Heart left ventricle (tissue), 16 donors: ENCODE results near the gene GNB4. TPM values are rescaled to one million over a fixed set of nuclear protein-coding genes. Genes with fewer than 3 reads are reported as not detected.

Experiments used
- ATAC-seq, 4 donors: fragments of 200-7000 bp; cut with Tn5 transposase; one replicate each; pipeline ENCODE4 v1.9.1; 2020 to 2022; ENCODE audit warnings: moderate library complexity in 4 of 4, mild to moderate bottlenecking in 3 of 4, moderate number of reproducible peaks in 1 of 4
- DNase-seq, 5 donors: peaks; one replicate each; pipeline ENCODE4 v3.0.0-alpha.2; 2020
- H3K27ac ChIP-seq, 12 donors: fragments of 200-600 bp; sonication (generic) in 4 of 12; one replicate each; pipeline versions ENCODE4 v1.5.0 to v1.8.0; 2016 to 2022; ENCODE audit warnings: mild to moderate bottlenecking in 2 of 12
- H3K27me3 ChIP-seq, 9 donors: fragments of 200-600 bp; sonication (generic) in 2 of 9; one replicate each; pipeline versions ENCODE4 v1.5.1 to v1.8.0; 2016 to 2022; ENCODE audit warnings: mild to moderate bottlenecking in 3 of 9
- H3K36me3 ChIP-seq, 9 donors: fragments of 200-600 bp; sonication (generic) in 2 of 9; one replicate each; pipeline versions ENCODE4 v1.5.0 to v1.8.0; 2018 to 2022; ENCODE audit warnings: mild to moderate bottlenecking in 2 of 9
- H3K4me1 ChIP-seq, 12 donors: fragments of 200-600 bp; sonication (generic) in 4 of 12; one replicate each; pipeline versions ENCODE4 v1.5.0 to v1.8.0; 2016 to 2022; ENCODE audit warnings: mild to moderate bottlenecking in 3 of 12
- H3K4me3 ChIP-seq, 12 donors: fragments of 200-600 bp; sonication (generic) in 4 of 12; one replicate each; pipeline versions ENCODE4 v1.5.0 to v1.8.0; 2017 to 2022; ENCODE audit warnings: mild to moderate bottlenecking in 9 of 12, moderate library complexity in 4 of 12
- H3K9me3 ChIP-seq, 12 donors: fragments of 200-600 bp; sonication (generic) in 4 of 12; one replicate each; pipeline versions ENCODE4 v1.5.0 to v1.8.0; 2016 to 2022; ENCODE audit warnings: mild to moderate bottlenecking in 1 of 12
- CTCF ChIP-seq, 12 donors: fragments of 200-600 bp; sonication (generic) in 4 of 12; IDR thresholded peaks; one replicate each; pipeline versions ENCODE4 v1.5.0 to v1.8.0; 2018 to 2022; ENCODE audit warnings: antibody characterized with exemption in 12 of 12, mild to moderate bottlenecking in 5 of 12
- POLR2A ChIP-seq, 2 donors: fragments of 450-650 bp; IDR thresholded peaks; one replicate each; pipeline ENCODE4 v1.6.1; 2017; ENCODE audit warnings: antibody characterized with exemption in 2 of 2, mild to moderate bottlenecking in 2 of 2, moderate library complexity in 2 of 2
- WGBS, 4 donors: extraction: QIAGEN DNeasy Blood & Tissue Kit in 2 of 4; methylation state at CpG; one replicate each; pipeline versions ENCODE4 v1.1.5 to v1.1.7; 2013 to 2018; 5-methylcytosine and 5-hydroxymethylcytosine counted together
- intact Hi-C, 10 donors: fragments of 100-400 bp; cut with DNase I; formaldehyde crosslinking; loops; one replicate each; pipeline versions ENCODE4 v1.11.1 to v1.14.2; 2022
- polyA plus RNA-seq, 2 donors: library from polyadenylated mRNA; stranded (reverse); fragments of 200-250 nt; gene quantifications; one replicate each; pipeline ENCODE4 v1.2.3, GENCODE V29; 2013
- total RNA-seq, 9 donors: library from RNA; depleted of rRNA in 2 of 9; stranded (reverse); fragments of >200 nt in 2 of 9; fragmentation: NEBNext Ultra II Directional in 3 of 9; extraction: Animal tissue kit (Norgen Biotek cat#: 25700) in 3 of 9; gene quantifications; one replicate each; pipeline versions ENCODE4 v1.1.0 to v1.2.4, GENCODE V29; 2016 to 2023
- donor health status: ischemic (EF 13 %, LVEDD 7.1; RV severe dilation, severe dysfunction).
- donor health status: healthy with polysubstance abuse.
- donor health status: DM: no; HTN: yes; CAD: no.
- donor health status: DM: no; HTN: no; CAD: no.
- donor health status: ischemic (EF 25% LVEDD 6.9; RV normal size, moderate dysfunction).
- donor health status: ischemic (EF 25% LVEDD 5.7; RV mildly dilated, moderate dysfunction).
- donor health status: healthy.
- donor health status: DM: yes; HTN: yes; CAD: no.
- donor health status: ischemic (EF 35%, LVEDD 5.7; RV mildly dilated, moderate dysfunction).
- donor health status: nonischemic (EF 11% LVEDD 7.7; RV severe dilation, severe dysfunction).
- donor health status: DM: yes; HTN: yes; CAD: no.
- donor health status: PGD.
- donor health status: ischemic (EF 29% LVEDD 5.4; RV normal size, mild dysfunction).
- donor health status: nonischemic (EF 23%, LVEDD 6.1; RV moderate dilation, normal function).

The GNB4 gene
- total and polyA plus RNA-seq, 11 donors, result 6.1 to 75.1 (median 12.5) TPM

- intact Hi-C loops, result loop anchor here in 4 of 10 donors (2.0 to 5.0 kb wide), 3 partner anchors 80 to 112 kb away; no protein-coding TSS in a partner anchor
- peak overlapping the region in 1 of 12 donors; percentile 13 for H3K27ac ChIP-seq
Measured at GRCh38 chr3:179447251-179447650, 4.0 kb downstream of the GNB4 start.

DNA sequence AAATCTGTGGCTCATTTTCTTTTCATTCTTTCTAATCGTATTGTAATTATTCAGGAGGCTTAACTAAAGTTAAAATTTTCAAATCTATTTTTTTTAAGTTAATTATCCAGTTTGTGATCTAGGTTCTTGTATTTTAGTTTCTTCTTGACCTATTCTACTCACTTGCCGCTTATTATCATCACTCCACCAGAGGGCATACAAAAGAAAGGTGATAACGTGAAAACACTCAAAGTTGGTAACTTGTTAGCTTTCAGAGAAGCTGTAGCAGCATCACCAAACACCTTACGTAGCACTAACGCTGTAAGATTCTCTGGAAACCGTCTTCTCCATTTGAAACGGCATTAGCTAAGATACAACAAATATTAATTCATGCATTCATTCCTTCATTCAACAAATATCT lies 4.8 kb downstream of the GNB4 start:
- TF ChIP-seq POLR2A (IDR thresholded peaks at IDR 0.05) (no peak), CTCF (IDR thresholded peaks at IDR 0.05) (peak in 9 of 12 donors; percentile 12 to 52 (median 38))
- 40 to 56% (median 52%) methylated on average over 7 of the region's 7 CpGs for WGBS, 4 donors
- ATAC-seq, result no peak
- Histone ChIP-seq H3K9me3 (no peaks in the 10 kb centered on the region), H3K4me3 (no peak overlapping the region), H3K4me1 (peaks cover 4 to 47% (median 25%) of the 10 kb centered on the region in 12 donors), H3K27ac (peak overlapping the region in 2 of 12 donors; percentile 10 to 13), H3K27me3 (no peaks in the 10 kb centered on the region), H3K36me3 (peaks cover 0 to 11% (median 0%) of the 10 kb centered on the region in 9 donors)
- no peak for DNase-seq
- intact Hi-C loops, result loop anchor here in 4 of 10 donors (2.0 to 5.0 kb wide), 3 partner anchors 81 to 112 kb away; no protein-coding TSS in a partner anchor

More at GRCh38 chr3:179447251-179447650, 4.0 kb downstream of the GNB4 start:
- ATAC-seq (no peak), DNase-seq (no peak)
- H3K36me3 ChIP-seq, result peaks cover 0 to 11% (median 0%) of the 10 kb centered on the region in 9 donors
- WGBS, 4 donors, result 83 to 87% (median 85%) methylated on average over 6 of the region's 6 CpGs
- peaks cover 7 to 54% (median 30%) of the 10 kb centered on the region in 12 donors for H3K4me1 ChIP-seq
- no peaks in the 10 kb centered on the region for H3K27me3 ChIP-seq
- H3K9me3 ChIP-seq, result no peaks in the 10 kb centered on the region
- TF ChIP-seq CTCF (IDR thresholded peaks at IDR 0.05), result no peak
- TF ChIP-seq POLR2A (IDR thresholded peaks at IDR 0.05), result no peak
- no peak overlapping the region for H3K4me3 ChIP-seq

GRCh38 chr3:179438841-179439240 lies 12.4 kb downstream of the GNB4 start:
- TF ChIP-seq POLR2A (IDR thresholded peaks at IDR 0.05) (no peak), CTCF (IDR thresholded peaks at IDR 0.05) (no peak)
- no peak for ATAC-seq
- H3K9me3 ChIP-seq, result no peaks in the 10 kb centered on the region

GRCh38 chr3:179436517-179436916 lies 14.8 kb downstream of the GNB4 start:
- no peak for DNase-seq
- WGBS, 4 donors, result 40 to 49% (median 47%) methylated on average over 3 of the region's 3 CpGs
- peaks cover 0 to 76% (median 24%) of the 10 kb centered on the region in 12 donors for H3K4me1 ChIP-seq

More at GRCh38 chr3:179438841-179439240, 12.4 kb downstream of the GNB4 start:
- DNase-seq, result no peak
- Histone ChIP-seq H3K4me1 (peaks cover 0 to 54% (median 8%) of the 10 kb centered on the region in 12 donors), H3K27me3 (no peaks in the 10 kb centered on the region), H3K36me3 (peaks cover 0 to 22% (median 0%) of the 10 kb centered on the region in 9 donors), H3K4me3 (no peak overlapping the region), H3K27ac (peak overlapping the region in 1 of 12 donors; percentile 5)
- intact Hi-C loops, result no loop called here
- WGBS, 4 donors, result 67 to 78% (median 76%) methylated on average over 5 of the region's 5 CpGs

More at GRCh38 chr3:179436517-179436916, 14.8 kb downstream of the GNB4 start:
- Histone ChIP-seq H3K36me3 (peaks cover 0 to 15% (median 0%) of the 10 kb centered on the region in 9 donors), H3K4me3 (no peak overlapping the region), H3K9me3 (no peaks in the 10 kb centered on the region), H3K27me3 (no peaks in the 10 kb centered on the region), H3K27ac (peak overlapping the region in 1 of 12 donors; percentile 69)
- TF ChIP-seq CTCF (IDR thresholded peaks at IDR 0.05) (no peak), POLR2A (IDR thresholded peaks at IDR 0.05) (no peak)
- no peak for ATAC-seq
- intact Hi-C loops, result no loop called here
